ENCODE data around the gene EIF2A. TPM values are rescaled to one million over a fixed set of nuclear protein-coding genes. Genes with fewer than 3 reads are reported as not detected.

Gene EIF2A
- total and polyA plus RNA-seq, 2 donors = 91.8 to 117 TPM

DNA sequence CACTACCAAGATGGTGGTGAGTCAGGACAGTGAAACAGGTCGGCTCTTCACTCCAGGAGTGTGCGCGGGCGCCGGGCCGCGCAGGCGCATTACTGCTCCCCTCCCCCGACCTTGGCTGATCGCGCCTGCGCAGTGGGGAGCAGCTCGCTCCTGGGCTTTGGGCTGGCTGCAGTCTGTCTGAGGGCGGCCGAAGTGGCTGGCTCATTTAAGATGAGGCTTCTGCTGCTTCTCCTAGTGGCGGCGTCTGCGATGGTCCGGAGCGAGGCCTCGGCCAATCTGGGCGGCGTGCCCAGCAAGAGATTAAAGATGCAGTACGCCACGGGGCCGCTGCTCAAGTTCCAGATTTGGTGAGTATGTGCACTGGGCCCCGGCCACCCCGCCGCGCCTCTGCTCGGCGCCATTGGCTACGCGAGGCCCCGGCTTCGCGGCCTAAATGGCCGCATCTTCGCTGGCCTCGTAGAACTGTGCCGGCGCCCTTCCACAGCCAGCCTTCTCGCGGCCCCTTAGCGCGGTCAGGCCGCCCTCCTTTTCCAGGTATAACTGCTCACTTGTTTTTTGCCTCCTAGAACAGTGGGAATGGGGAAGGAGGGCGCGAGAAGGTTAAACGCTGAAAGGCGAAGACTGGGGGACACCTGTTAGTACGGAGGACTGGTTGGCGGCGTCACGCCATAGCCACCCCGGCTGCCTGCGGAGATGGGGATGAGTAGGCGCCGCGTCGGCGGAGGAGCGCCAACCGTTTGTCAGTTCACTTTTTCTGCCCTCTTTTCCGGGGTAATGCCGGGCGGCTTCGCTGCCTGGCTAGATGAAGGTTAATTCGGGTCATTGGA, 56.8 kb downstream of the EIF2A start, which contains the start of gene SELENOT:
SELENOT (plus strand) TSS at position 169 of the 827 bp plus-strand sequence; CDS start at position 211, 42 bp downstream.
- H3K36me3 ChIP-seq (ENCODE audit: control insufficient read depth in 2 of 2, insufficient read depth in 2 of 2, low read length in 1 of 2) = peaks cover 0 to 8% of the 10 kb centered on the region in 2 donors
- WGBS = under 1% methylated on average over 69 of the region's 69 CpGs
- DNase-seq (ENCODE audit: low read depth in 6 of 9, low spot score in 9 of 9) = peak; percentile 91 to 98 (median 95)
- peak within 1 kb of the TSS; percentile 99 for H3K27ac ChIP-seq (ENCODE audit: low read depth in 1 of 2, low read length in 1 of 2)
- peaks cover 3 to 18% of the 10 kb centered on the region in 2 donors for H3K4me1 ChIP-seq (ENCODE audit: control insufficient read depth in 2 of 2, insufficient read depth in 2 of 2, low read length in 2 of 2)
- H3K9me3 ChIP-seq (ENCODE audit: control insufficient read depth in 2 of 2, insufficient read depth in 1 of 2, low read length in 1 of 2) = no peaks in the 10 kb centered on the region
- no peaks in the 10 kb centered on the region for H3K27me3 ChIP-seq (ENCODE audit: control insufficient read depth in 2 of 2, insufficient read depth in 1 of 2, low read length in 1 of 2)
- H3K4me3 ChIP-seq (ENCODE audit: low read length in 2 of 2) = peak within 1 kb of the TSS; percentile 92 to 98

GRCh38 chr3:150603980-150604319, 57.4 kb downstream of the EIF2A start:
- H3K4me3 ChIP-seq (ENCODE audit: low read length in 2 of 2) = peak overlapping the region; percentile 92 to 98
- H3K27ac ChIP-seq (ENCODE audit: low read depth in 1 of 2, low read length in 1 of 2) = peak overlapping the region; percentile 99
- no peaks in the 10 kb centered on the region for H3K9me3 ChIP-seq (ENCODE audit: control insufficient read depth in 2 of 2, insufficient read depth in 1 of 2, low read length in 1 of 2)
- peaks cover 3 to 18% of the 10 kb centered on the region in 2 donors for H3K4me1 ChIP-seq (ENCODE audit: control insufficient read depth in 2 of 2, insufficient read depth in 2 of 2, low read length in 2 of 2)
- peak in 1 of 9 donors; percentile 48 for DNase-seq (ENCODE audit: low read depth in 6 of 9, low spot score in 9 of 9)
- H3K36me3 ChIP-seq (ENCODE audit: control insufficient read depth in 2 of 2, insufficient read depth in 2 of 2, low read length in 1 of 2) = peaks cover 0 to 8% of the 10 kb centered on the region in 2 donors
- H3K27me3 ChIP-seq (ENCODE audit: control insufficient read depth in 2 of 2, insufficient read depth in 1 of 2, low read length in 1 of 2) = no peaks in the 10 kb centered on the region
- 2% methylated on average over 11 of the region's 11 CpGs for WGBS

DNA sequence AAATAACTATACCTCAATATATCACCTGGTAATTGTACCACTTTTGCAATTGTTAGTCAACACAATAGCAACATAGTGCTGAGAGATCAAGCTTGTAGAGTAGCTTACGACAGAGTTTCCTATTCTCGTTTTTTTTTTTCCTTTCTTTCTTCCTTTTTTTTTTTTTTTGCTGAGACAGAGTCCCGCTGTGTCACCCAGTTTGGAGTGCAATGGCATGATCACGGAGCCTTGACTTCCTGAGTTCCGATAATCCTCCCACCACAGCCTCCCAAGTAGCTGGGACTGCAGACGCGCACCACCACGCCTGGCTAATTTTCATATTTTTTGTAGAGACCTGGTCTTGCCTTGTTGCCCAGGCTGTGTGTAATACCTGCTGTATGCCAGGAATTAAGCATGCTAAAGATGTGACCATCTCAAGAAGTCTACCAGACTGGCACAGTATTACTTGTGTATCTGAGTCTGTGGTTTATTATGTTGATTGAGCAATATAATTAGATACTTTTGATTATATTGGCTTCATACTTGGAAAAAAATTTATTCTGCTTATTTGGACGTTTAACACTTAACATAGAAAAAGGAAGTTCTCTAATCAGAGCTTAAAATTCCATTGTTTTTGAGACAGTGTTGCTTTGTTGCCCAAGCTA, 59.5 kb downstream of the EIF2A start:
- peak overlapping the region in 1 of 2 donors; percentile 2 for H3K27ac ChIP-seq (ENCODE audit: low read depth in 1 of 2, low read length in 1 of 2)
- no peak for DNase-seq (ENCODE audit: low read depth in 6 of 9, low spot score in 9 of 9)
- H3K4me1 ChIP-seq (ENCODE audit: control insufficient read depth in 2 of 2, insufficient read depth in 2 of 2, low read length in 2 of 2) = peaks cover 3 to 18% of the 10 kb centered on the region in 2 donors
- no peak overlapping the region for H3K4me3 ChIP-seq (ENCODE audit: low read length in 2 of 2)
- no peaks in the 10 kb centered on the region for H3K27me3 ChIP-seq (ENCODE audit: control insufficient read depth in 2 of 2, insufficient read depth in 1 of 2, low read length in 1 of 2)
- H3K9me3 ChIP-seq (ENCODE audit: control insufficient read depth in 2 of 2, insufficient read depth in 1 of 2, low read length in 1 of 2) = no peaks in the 10 kb centered on the region
- WGBS = 68% methylated on average over 9 of the region's 9 CpGs
- peaks cover 0 to 8% of the 10 kb centered on the region in 2 donors for H3K36me3 ChIP-seq (ENCODE audit: control insufficient read depth in 2 of 2, insufficient read depth in 2 of 2, low read length in 1 of 2)

- H3K27ac ChIP-seq (ENCODE audit: low read depth in 1 of 2, low read length in 1 of 2) = no peak overlapping the region
- no peak for DNase-seq (ENCODE audit: low read depth in 6 of 9, low spot score in 9 of 9)
Observed at GRCh38 chr3:150607267-150608065, 60.9 kb downstream of the EIF2A start.

DNA sequence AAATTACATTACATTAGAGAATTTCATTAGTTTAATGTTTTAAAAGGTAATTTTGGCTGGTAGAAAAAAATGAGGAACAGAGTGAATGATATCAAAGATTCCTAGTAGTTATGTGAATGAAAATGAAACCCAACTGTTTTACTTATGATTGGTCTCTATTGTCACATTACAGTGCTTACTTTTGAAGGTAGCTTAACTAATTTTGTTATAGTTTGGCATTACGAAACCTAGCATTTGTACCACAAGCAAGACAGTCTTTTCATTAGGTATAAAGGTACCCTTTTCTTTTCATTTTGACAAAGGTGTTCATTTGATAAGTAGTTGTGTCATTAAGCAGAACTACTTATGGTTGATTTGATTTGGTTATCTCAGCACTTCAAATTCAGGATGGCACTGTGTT, 63.4 kb downstream of the EIF2A start:
- H3K36me3 ChIP-seq (ENCODE audit: control insufficient read depth in 2 of 2, insufficient read depth in 2 of 2, low read length in 1 of 2) = peaks cover 8 to 31% of the 10 kb centered on the region in 2 donors
- 0% methylated on average over 1 of the region's 1 CpG for WGBS
- no peak overlapping the region for H3K4me3 ChIP-seq (ENCODE audit: low read length in 2 of 2)
- no peaks in the 10 kb centered on the region for H3K9me3 ChIP-seq (ENCODE audit: control insufficient read depth in 2 of 2, insufficient read depth in 1 of 2, low read length in 1 of 2)
- H3K27me3 ChIP-seq (ENCODE audit: control insufficient read depth in 2 of 2, insufficient read depth in 1 of 2, low read length in 1 of 2) = no peaks in the 10 kb centered on the region
- peaks cover 0 to 3% of the 10 kb centered on the region in 2 donors for H3K4me1 ChIP-seq (ENCODE audit: control insufficient read depth in 2 of 2, insufficient read depth in 2 of 2, low read length in 2 of 2)
- DNase-seq (ENCODE audit: low read depth in 6 of 9, low spot score in 9 of 9) = no peak
- H3K27ac ChIP-seq (ENCODE audit: low read depth in 1 of 2, low read length in 1 of 2) = no peak overlapping the region

More at GRCh38 chr3:150607267-150608065, 60.9 kb downstream of the EIF2A start:
- WGBS = 90% methylated on average over 8 of the region's 8 CpGs
- Histone ChIP-seq H3K4me1 (ENCODE audit: control insufficient read depth in 2 of 2, insufficient read depth in 2 of 2, low read length in 2 of 2) (peaks cover 3 to 12% of the 10 kb centered on the region in 2 donors), H3K36me3 (ENCODE audit: control insufficient read depth in 2 of 2, insufficient read depth in 2 of 2, low read length in 1 of 2) (peaks cover 8 to 21% of the 10 kb centered on the region in 2 donors), H3K9me3 (ENCODE audit: control insufficient read depth in 2 of 2, insufficient read depth in 1 of 2, low read length in 1 of 2) (no peaks in the 10 kb centered on the region), H3K27me3 (ENCODE audit: control insufficient read depth in 2 of 2, insufficient read depth in 1 of 2, low read length in 1 of 2) (no peaks in the 10 kb centered on the region), H3K4me3 (ENCODE audit: low read length in 2 of 2) (no peak overlapping the region)

DNA sequence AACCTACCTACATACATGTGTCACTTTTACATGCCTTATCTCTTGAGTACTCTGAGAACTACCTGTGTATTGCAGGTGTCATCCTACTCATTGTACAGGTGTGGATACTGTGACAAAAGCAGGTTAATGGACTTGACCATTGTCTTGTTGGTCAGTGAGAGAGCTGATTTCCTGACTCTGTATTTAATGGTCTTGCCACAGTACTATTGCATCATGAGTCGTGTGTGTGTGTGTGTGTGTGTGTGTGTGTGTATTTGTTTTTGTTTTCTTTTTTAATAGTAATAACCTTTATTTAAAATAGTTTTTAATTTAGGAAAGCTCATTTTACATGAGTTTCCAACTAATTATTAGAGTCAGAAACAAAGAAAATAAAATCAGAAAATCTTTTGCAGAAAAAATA, 64.2 kb downstream of the EIF2A start:
- H3K4me1 ChIP-seq (ENCODE audit: control insufficient read depth in 2 of 2, insufficient read depth in 2 of 2, low read length in 2 of 2) = peaks cover 0 to 3% of the 10 kb centered on the region in 2 donors

DNA sequence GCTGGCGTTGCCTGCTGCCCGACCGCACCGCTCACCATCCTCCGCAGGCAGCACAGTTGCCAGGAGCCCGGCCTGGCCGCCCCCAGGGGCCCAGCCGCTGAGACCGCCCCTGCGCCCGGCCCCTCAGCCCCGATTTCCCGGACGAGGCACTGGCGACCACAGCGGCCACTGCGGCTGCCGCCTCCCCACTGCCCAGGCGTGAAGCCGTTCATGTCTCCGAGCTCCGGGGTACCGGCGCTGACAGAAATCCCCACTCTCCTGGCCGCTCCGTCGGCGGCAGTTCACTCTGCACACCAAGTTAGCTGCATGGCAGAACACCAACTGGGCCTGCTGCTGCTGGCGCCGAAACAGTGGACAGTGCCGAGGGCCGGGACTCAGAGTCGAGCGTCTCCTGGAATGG, 65.1 kb downstream of the EIF2A start:
- peaks cover 0 to 1% of the 10 kb centered on the region in 2 donors for H3K4me1 ChIP-seq (ENCODE audit: control insufficient read depth in 2 of 2, insufficient read depth in 2 of 2, low read length in 2 of 2)
- no peaks in the 10 kb centered on the region for H3K9me3 ChIP-seq (ENCODE audit: control insufficient read depth in 2 of 2, insufficient read depth in 1 of 2, low read length in 1 of 2)
- H3K36me3 ChIP-seq (ENCODE audit: control insufficient read depth in 2 of 2, insufficient read depth in 2 of 2, low read length in 1 of 2) = peaks cover 8 to 28% of the 10 kb centered on the region in 2 donors
- 99% methylated on average over 34 of the region's 34 CpGs for WGBS
- H3K27me3 ChIP-seq (ENCODE audit: control insufficient read depth in 2 of 2, insufficient read depth in 1 of 2, low read length in 1 of 2) = no peaks in the 10 kb centered on the region
- no peak for DNase-seq (ENCODE audit: low read depth in 6 of 9, low spot score in 9 of 9)
- no peak overlapping the region for H3K27ac ChIP-seq (ENCODE audit: low read depth in 1 of 2, low read length in 1 of 2)
- no peak overlapping the region for H3K4me3 ChIP-seq (ENCODE audit: low read length in 2 of 2)

More for the DNA sequence above, 64.2 kb downstream of the EIF2A start:
- no peak overlapping the region for H3K4me3 ChIP-seq (ENCODE audit: low read length in 2 of 2)
- 96% methylated on average over 1 of the region's 1 CpG for WGBS
- DNase-seq (ENCODE audit: low read depth in 6 of 9, low spot score in 9 of 9) = no peak
- H3K9me3 ChIP-seq (ENCODE audit: control insufficient read depth in 2 of 2, insufficient read depth in 1 of 2, low read length in 1 of 2) = no peaks in the 10 kb centered on the region
- H3K27ac ChIP-seq (ENCODE audit: low read depth in 1 of 2, low read length in 1 of 2) = no peak overlapping the region
- peaks cover 8 to 31% of the 10 kb centered on the region in 2 donors for H3K36me3 ChIP-seq (ENCODE audit: control insufficient read depth in 2 of 2, insufficient read depth in 2 of 2, low read length in 1 of 2)
- H3K27me3 ChIP-seq (ENCODE audit: control insufficient read depth in 2 of 2, insufficient read depth in 1 of 2, low read length in 1 of 2) = no peaks in the 10 kb centered on the region

GRCh38 chr3:150612494-150612893, 65.9 kb downstream of the EIF2A start:
- Histone ChIP-seq H3K36me3 (ENCODE audit: control insufficient read depth in 2 of 2, insufficient read depth in 2 of 2, low read length in 1 of 2) (peaks cover 8 to 23% of the 10 kb centered on the region in 2 donors), H3K27ac (ENCODE audit: low read depth in 1 of 2, low read length in 1 of 2) (no peak overlapping the region), H3K4me1 (ENCODE audit: control insufficient read depth in 2 of 2, insufficient read depth in 2 of 2, low read length in 2 of 2) (no peaks in the 10 kb centered on the region), H3K27me3 (ENCODE audit: control insufficient read depth in 2 of 2, insufficient read depth in 1 of 2, low read length in 1 of 2) (no peaks in the 10 kb centered on the region), H3K9me3 (ENCODE audit: control insufficient read depth in 2 of 2, insufficient read depth in 1 of 2, low read length in 1 of 2) (no peaks in the 10 kb centered on the region), H3K4me3 (ENCODE audit: low read length in 2 of 2) (no peak overlapping the region)
- no peak for DNase-seq (ENCODE audit: low read depth in 6 of 9, low spot score in 9 of 9)
- WGBS = 100% methylated on average over 1 of the region's 1 CpG

Measured in thymus (tissue), 11 donors.